IPS-18c (cell line): ENCODE results near the gene PRKAR2B.

Experiments used
- H3K4me3 ChIP-seq: 2 replicates; pipeline ENCODE4 v1.7.0; 2013; ENCODE audit warnings: low read depth, mild to moderate bottlenecking, low read length, moderate library complexity; ENCODE audit not compliant: insufficient read depth
- H3K9me3 ChIP-seq: one replicate; pipeline ENCODE4 v1.6.1; 2013; ENCODE audit warnings: mild to moderate bottlenecking, low read length, moderate library complexity; ENCODE audit not compliant: control insufficient read depth, insufficient read depth

Gene PRKAR2B

DNA sequence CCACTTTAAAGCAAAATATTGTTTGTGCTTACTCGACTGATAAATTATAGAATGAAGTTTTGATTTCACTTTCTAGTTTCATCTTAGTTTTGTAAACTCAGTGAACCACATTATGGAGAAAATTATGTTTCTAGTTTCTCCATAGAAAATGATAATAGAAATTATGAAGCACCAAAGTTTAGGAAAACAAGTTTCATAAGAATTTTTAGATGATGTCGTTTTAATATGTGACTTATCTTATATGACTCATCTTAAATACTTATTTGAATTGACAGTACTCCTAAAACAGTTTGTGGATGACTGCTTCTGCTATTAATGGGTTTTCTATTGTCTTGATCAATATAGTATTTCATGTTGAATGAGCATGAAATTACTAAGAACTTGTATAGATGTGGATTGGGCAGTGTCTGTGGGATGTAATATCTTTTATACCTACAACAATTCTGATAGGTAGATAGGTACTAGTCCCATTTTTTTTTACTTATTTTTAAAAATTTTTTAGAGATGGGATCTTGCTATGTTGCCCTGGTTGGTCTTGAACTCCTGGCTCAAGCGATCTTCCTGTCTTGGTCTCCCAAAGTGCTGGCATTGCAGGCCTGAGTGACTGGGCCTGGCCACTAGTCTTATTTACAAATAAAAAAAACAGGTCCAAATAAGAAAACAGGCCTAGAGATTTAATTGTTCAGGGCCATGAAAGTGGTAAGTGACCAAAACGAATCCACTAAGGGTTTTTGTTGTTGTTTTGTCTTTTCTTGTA is 127.9 kb downstream of the PRKAR2B start:
- H3K4me3 ChIP-seq: no peak overlapping the region
- no peaks in the 10 kb centered on the region for H3K9me3 ChIP-seq

DNA sequence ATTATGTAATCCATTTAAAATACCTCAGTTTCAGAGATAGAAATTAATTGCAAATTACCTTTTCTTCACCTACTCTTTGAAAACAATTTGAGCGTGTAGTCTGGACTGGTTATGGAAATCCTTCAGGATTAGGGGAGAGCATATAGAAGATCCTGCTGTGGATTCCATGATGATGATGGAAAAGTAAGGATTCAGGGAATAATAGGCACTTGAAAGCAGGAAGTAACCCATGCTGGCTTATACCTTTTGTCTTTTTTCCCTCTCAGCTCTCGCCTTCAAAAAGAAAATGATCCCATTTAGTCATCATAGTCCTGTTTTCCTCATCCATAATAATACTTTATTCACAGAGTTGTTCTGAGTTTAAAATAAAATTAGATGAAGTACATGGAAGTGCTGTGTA is 128.7 kb downstream of the PRKAR2B start:
- Histone ChIP-seq H3K9me3 (no peaks in the 10 kb centered on the region), H3K4me3 (no peak overlapping the region)

DNA sequence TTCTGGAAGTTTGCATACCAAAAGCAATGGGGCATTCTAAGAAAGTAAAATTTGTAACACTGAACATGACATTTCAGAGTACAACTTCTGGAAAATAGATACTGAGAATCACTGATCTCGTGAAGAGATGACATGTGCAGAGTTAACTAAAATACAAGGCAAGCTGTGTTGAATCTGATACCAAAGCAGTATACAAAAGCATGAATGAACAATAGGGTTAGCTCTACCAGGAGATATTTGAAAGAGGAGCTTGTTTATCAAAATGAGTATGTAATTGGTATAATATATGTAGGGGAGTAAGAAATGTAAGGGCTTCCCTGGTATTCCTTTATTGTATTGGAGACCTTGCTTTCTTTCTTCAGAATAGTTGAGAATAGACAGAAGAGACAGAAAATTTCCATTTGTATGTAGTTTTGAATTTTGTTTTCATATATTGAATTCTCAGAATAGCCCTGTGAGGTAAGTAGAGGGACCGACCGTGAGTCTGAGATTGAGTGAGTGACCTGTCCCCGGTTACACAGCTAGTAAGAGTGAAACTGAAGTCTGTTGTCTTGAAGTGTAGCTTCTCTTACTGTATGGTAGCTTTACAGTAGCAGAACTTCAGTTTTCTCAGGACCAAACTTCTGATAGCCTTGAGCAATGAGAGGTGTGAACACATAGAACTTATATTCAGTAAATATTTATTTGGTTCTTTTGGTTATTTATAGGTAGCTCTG is 129.3 kb downstream of the PRKAR2B start:
- Histone ChIP-seq H3K4me3 (no peak overlapping the region), H3K9me3 (no peaks in the 10 kb centered on the region)

DNA sequence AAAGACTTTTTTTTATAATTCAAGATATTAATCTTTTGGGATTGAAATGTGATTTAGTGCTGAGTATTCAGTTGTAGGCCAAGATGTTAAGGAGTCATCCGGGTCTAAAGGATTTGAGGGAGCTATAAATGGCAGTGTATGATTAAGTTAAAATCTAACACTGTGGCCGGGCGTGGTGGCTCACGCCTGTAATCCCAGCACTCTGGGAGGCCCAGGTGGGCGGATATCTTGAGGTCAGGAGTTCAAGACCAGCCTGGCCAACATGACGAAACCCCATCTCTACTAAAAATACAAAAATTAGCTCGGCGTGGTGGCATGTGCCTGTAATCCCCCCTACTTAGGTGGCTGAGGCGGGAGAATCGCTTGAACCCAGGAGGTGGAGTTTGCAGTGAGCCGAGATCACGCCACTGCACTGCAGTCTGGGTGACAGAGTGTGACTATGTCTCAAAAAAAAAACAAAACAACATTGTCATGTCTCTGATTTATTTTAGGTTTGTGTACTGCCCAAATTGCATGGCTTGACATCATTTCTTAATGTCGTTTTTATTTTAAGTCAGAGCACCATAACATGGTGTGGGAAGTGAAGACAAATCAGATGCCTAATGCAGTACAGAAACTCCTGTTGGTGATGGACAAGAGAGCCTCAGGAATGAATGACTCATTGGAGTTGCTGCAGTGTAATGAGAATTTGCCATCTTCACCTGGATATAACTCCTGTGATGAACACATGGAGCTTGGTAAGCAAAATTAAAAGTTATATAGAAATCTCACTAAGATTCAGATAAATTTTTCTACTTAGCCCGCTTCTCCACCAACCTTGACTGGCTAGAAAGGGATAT is 135.0 kb downstream of the PRKAR2B start:
- no peak overlapping the region for H3K4me3 ChIP-seq

DNA sequence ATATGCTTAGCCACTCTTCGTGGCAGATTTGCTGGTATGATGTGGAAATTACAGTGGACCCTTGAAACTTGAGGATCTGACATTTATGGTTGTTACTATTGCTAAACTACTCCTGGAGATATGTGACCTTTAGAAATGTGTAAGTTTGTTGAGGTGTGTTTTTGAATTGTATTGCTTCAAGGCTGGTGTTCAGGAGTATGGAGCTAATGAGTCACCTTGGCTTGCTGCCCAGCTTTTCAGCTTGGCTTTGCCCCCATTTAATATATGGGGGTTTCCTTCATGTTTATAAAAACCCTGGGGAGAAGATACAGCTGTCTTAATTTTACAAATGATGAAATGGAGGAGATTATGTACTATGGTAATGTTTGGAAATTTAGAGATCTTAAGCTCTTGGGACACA is 135.9 kb downstream of the PRKAR2B start:
- Histone ChIP-seq H3K9me3 (no peaks in the 10 kb centered on the region), H3K4me3 (no peak overlapping the region)

More for the DNA sequence above, 135.0 kb downstream of the PRKAR2B start:
- H3K9me3 ChIP-seq: no peaks in the 10 kb centered on the region

DNA sequence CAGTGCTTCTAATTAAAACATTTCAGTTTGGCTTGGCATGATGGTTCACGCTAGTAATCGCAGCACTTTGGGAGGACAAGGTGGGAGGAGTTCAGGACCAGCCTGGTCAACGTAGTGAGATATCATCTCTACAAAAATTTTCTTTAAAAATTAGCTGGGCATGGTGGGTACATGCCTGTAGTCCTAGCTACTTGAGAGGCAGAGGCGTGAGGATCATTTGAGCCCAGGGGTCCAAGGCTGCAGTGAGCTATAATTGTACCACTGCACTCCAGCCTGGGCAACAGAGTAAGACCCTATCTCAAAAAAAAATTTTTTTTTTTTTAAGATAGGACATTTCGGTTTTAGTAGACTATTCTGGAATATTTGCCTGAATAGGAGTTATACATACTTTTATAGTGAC is 136.7 kb downstream of the PRKAR2B start:
- Histone ChIP-seq H3K9me3 (no peaks in the 10 kb centered on the region), H3K4me3 (no peak overlapping the region)

DNA sequence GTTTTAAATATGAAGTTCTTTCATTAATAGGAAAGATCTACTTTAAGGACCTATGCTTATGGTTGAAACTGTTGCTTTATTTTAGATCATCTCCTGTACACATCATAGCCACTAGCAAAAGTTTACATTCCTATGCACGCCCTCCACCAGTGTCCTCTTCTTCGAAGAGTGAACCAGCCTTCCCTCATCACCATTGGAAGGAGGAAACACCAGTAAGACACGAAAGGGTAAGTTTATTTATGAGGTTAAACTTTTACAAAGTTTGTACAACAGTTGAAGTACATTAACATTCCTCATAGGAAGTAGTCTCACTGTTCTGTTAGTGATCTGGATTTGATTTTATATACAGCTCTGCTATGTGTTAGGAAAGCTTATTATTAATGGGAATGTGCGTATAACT is 141.2 kb downstream of the PRKAR2B start:
- Histone ChIP-seq H3K4me3 (no peak overlapping the region), H3K9me3 (no peaks in the 10 kb centered on the region)

DNA sequence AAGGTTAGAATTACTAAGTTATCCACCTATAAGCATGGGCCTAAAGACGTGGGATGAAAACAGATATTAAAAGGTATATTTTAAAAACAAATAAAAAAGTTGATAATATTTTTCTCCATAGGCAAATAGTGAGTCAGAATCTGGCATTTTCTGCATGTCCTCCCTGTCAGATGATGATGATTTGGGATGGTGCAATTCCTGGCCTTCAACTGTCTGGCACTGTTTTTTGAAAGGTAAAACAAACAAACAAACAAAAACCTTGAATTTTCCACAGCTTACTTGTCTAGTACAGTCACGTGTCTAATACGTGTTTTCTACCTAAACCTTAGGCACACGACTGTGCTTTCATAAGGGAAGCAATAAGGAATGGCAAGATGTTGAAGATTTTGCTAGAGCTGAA is 141.7 kb downstream of the PRKAR2B start:
- Histone ChIP-seq H3K9me3 (no peaks in the 10 kb centered on the region), H3K4me3 (no peak overlapping the region)

DNA sequence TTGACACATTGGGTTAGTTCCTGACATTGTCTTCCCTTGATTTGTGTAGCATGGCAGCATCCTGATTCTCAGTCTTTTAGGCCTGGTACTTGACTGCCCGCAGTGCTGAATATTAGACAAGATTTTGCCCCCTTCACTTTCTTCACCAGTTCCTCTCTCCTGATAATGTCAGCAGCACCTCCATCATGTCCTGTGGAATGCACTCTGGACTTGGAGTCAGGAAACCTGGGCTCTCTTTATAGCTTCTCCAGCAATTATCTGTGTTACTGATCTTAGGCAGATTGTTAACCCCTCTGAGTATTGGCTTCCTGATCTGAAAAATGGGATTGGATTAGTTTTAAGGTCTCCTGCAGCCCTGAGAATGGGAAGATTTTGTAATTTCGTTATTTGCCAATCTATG is 143.3 kb downstream of the PRKAR2B start:
- H3K9me3 ChIP-seq: no peaks in the 10 kb centered on the region
- H3K4me3 ChIP-seq: no peak overlapping the region

DNA sequence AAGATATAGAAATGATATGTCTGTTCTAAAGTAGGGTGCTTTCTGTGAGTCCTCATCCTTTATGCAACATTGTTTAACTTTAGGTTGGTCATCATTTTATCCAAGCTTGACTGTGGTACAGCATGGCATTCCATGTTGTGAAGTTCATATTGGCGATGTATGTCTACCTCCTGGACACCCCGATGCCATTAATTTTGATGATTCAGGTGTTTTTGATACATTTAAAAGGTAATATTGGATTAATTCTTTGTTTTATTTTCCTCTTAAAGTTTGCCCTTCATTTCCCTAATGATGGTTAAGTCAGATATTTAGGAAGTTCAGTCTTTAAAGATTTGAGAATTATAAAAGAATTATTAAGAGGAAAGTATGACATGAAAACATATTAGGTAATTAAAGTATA is 145.6 kb downstream of the PRKAR2B start:
- Histone ChIP-seq H3K4me3 (no peak overlapping the region), H3K9me3 (no peaks in the 10 kb centered on the region)

DNA sequence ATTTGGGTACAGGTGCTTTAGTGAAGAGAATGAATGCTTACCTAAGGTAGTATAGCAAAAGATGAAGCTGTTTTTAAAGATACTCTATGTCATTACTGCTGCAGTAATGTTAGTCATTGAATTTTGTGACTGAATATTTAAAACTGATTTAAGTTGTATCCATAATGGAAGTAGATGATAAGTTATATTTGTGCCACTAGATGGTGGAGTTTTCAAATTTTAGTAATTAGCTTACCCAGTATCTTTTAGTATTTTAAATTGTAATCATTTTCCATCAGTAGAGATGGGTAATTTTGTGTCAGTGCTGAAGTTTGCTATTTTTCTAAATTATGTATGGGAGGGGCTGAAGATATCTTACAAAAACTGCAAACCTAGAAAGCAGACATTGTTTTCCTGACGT is 149.5 kb downstream of the PRKAR2B start:
- no peak overlapping the region for H3K4me3 ChIP-seq
- no peaks in the 10 kb centered on the region for H3K9me3 ChIP-seq

DNA sequence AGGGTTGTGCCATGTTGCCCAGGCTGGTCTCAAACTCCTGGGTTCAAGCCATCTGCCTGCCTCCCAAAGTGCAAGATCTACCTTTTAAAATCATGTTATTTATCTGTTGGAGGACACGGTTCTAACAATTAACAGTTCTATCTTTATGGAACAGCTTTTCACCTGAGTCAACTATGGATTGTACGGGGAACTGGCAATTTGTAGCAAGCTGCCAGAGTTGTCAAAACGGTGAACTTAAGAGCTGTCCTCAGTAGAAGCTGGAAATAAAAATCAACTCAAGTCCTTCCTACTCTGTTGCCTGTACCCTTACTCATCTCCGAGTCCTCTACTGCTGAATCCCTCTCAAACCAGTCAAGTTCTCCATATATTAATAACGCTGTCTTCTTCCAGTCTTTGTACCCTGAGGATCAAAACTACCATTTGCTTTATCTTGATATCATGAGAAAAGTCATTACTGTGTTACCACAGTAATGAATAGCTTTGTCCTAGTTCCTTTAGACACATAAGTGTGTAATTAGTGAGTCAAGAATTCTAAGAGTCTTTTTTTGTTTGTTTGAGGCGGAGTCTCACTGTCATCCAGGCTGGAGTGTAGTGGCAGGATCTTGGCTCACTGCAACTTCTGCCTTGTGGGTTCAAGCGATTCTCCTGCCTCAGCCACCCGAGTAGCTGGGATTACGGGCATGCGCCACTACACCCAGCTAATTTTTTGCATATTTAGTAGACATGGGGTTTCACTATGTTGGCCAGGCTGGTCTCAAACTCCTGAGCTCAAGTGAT is 152.5 kb downstream of the PRKAR2B start:
- no peaks in the 10 kb centered on the region for H3K9me3 ChIP-seq
- H3K4me3 ChIP-seq: no peak overlapping the region

DNA sequence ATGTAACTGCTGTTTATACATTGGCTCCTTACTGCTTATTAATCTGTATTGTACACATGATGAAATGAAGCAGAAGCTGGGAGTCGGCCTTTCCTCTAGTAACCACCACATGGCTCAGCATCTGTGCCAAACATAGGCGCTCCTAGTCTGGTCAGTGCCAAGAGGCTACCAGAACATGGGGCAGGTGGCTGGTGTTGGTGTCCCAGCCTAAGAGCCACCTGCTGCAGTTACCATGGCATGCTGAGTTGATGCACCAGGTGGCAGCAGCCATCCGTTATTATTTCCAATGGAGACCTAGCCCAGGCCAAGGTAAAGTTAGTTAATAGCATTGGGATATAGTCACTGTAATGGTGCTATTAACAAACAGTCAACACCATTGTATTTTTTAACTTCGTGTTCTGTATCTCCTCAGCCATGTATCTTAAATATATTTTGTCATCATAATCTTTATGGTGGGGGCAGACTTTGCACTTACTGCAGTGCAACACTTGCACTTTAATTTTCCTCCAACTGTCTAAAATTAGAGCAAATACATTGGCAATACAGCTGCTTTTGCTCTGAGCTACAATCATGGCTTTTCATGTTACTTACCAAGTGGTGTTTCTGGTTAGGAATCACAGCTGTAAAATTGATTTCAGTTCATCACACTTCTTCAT is 157.4 kb downstream of the PRKAR2B start:
- no peaks in the 10 kb centered on the region for H3K9me3 ChIP-seq
- H3K4me3 ChIP-seq: no peak overlapping the region

DNA sequence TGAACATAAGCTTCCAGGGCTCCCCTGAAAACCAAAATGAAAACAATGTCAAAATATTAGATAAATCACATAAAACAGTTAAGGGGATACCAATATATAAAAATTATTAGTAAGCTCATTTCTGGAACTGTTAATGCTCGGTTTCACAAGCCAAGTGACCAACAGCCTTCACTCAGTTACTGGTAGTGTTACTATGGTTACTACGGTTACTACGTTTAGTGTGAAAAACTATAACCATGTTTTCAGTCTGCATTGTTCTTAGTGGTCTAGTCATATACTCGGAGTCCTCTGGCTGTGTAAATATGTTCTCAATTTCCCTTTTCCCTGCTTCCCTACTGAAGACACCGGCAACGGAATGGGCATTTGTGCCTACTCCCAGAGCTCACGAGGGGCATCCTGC is 159.1 kb downstream of the PRKAR2B start:
- Histone ChIP-seq H3K9me3 (no peaks in the 10 kb centered on the region), H3K4me3 (no peak overlapping the region)

DNA sequence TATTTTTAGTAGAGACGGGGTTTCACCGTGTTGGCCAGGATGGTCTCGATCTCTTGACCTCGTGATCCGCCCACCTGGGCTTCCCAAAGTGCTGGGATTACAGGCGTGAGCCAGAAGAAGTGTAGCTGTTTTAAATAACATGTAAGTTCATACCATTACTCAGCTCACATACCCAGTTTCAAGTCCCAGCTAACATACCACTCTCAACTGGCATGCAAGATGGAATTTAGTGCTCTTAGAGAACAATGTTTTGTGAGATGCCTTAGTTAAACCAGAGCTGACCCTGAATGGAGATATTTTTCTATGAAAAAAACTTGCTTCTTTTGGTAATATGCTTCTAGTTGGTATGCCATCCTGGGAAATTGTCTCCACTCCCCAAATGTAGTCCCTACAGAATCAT is 161.6 kb downstream of the PRKAR2B start:
- Histone ChIP-seq H3K9me3 (no peaks in the 10 kb centered on the region), H3K4me3 (no peak overlapping the region)

DNA sequence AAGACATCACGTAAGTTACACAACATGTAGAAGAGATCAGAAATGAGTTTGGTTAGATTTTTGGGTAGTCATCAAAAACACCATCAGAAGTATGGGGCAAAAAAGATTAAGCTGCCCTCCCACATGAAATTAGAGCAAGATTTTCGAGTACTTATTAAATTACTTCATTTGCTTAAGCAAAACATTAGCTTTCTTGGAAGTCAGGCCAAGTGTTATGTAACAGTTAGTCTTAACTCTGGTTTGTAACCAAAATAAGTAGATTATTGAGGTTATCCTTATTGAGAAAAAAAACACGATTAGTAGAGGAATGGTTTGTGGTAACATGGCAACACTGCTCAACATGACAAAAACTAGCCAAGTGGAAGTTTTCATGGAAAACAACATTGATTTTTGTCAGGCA is 162.2 kb downstream of the PRKAR2B start:
- Histone ChIP-seq H3K4me3 (no peak overlapping the region), H3K9me3 (no peaks in the 10 kb centered on the region)

DNA sequence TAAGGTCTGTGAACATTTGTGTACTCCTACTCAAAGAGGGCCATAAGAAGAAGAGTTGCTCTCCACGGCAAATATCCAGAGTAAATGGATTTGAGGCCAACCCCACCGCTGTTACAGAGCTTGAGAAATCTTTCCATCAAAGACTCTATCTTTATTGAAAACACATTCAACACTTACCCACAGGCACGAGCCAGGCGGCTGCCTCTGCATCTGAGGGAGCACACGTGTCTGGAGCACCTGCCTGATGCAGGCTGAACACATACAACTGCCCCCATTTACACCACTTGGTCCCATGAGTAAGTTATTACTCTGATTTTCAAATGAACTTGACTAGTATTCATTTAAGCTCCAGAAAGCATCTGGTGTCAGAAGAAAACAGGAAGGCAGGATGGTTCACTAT is 163.0 kb downstream of the PRKAR2B start:
- no peak overlapping the region for H3K4me3 ChIP-seq
- H3K9me3 ChIP-seq: no peaks in the 10 kb centered on the region
